ENCODE data around the gene BAIAP2L1. TPM values are rescaled to one million over a fixed set of nuclear protein-coding genes. Genes with fewer than 3 reads are reported as not detected.

The BAIAP2L1 gene
- total RNA-seq, 6 experiments from 2014 or later: 9.1 to 29.5 (median 25.2) TPM

DNA sequence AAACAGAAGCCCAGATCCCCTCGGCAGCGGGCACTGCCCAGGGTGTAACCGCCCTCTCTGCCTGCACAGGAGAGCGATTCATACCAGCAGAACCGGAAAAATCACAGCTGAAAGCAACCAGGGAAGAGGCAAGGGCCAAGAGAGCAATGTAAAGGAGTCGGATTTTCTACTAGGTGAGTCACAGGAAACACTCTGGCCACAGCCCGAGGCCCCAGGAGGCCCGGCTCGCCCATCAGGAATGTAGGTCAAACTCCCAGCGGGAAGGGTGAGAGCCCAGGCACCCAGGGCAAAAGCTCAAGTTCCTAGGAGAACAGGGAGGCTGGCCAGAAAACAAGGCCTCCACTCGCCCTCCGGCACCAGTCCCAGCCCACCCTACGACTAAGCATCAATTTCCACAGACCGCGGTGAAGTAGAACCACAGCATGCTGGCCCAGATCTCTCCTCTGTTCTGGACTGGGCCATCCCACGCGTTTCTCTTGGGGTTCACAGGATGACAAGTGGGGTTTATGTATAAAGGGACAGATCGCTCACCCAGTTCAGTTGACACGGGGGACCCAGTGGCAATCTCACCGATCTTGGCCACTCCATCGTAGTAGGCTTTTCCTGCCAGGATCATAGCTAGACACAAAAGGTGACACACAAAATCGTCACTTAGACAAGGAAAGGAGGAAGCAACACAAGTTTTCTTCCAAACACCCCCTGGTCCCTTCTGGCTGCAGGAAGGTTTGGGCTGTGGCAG, 46.2 kb downstream of the BAIAP2L1 start:
- Histone ChIP-seq H3K4me3 (no peak overlapping the region), H3K9me3 (no peaks in the 10 kb centered on the region), H3K4me1 (peaks cover 0 to 12% (median 0%) of the 10 kb centered on the region in 4 donors), H3K27ac (no peak overlapping the region), H3K36me3 (peaks cover 0 to 3% (median 0%) of the 10 kb centered on the region in 4 donors), H3K27me3 (no peaks in the 10 kb centered on the region)
- intact Hi-C loops (cut with DNase I): no loop called here
- DNase-seq (peak in 1 of 3 donors; percentile 36), ATAC-seq (peak in 3 of 4 donors; percentile 47 to 61 (median 47))
- WGBS (ENCODE audit: insufficient coverage, low coverage, low lambda C conversion rate, missing lambda C conversion rate): 85% methylated on average over 9 of the region's 22 CpGs
- TF ChIP-seq, protein P1, sequence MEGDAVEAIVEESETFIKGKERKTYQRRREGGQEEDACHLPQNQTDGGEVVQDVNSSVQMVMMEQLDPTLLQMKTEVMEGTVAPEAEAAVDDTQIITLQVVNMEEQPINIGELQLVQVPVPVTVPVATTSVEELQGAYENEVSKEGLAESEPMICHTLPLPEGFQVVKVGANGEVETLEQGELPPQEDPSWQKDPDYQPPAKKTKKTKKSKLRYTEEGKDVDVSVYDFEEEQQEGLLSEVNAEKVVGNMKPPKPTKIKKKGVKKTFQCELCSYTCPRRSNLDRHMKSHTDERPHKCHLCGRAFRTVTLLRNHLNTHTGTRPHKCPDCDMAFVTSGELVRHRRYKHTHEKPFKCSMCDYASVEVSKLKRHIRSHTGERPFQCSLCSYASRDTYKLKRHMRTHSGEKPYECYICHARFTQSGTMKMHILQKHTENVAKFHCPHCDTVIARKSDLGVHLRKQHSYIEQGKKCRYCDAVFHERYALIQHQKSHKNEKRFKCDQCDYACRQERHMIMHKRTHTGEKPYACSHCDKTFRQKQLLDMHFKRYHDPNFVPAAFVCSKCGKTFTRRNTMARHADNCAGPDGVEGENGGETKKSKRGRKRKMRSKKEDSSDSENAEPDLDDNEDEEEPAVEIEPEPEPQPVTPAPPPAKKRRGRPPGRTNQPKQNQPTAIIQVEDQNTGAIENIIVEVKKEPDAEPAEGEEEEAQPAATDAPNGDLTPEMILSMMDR (IDR thresholded peaks at IDR 0.05): no peak
- TF ChIP-seq POLR2A (IDR thresholded peaks at IDR 0.05): no peak

GRCh38 chr7:98354052-98354451, 46.8 kb downstream of the BAIAP2L1 start:
- TF ChIP-seq, protein P1 (IDR thresholded peaks at IDR 0.05): no peak
- TF ChIP-seq POLR2A (IDR thresholded peaks at IDR 0.05): no peak
- 87% methylated on average over 7 of the region's 7 CpGs for WGBS (ENCODE audit: insufficient coverage, low coverage, low lambda C conversion rate, missing lambda C conversion rate)
- Histone ChIP-seq H3K4me1 (peaks cover 0 to 12% (median 0%) of the 10 kb centered on the region in 4 donors), H3K27me3 (no peaks in the 10 kb centered on the region), H3K27ac (no peak overlapping the region), H3K36me3 (peaks cover 0 to 3% (median 0%) of the 10 kb centered on the region in 4 donors), H3K4me3 (no peak overlapping the region), H3K9me3 (no peaks in the 10 kb centered on the region)
- no peak for ATAC-seq
- intact Hi-C loops (cut with DNase I): no loop called here
- DNase-seq: no peak

GRCh38 chr7:98352621-98353020, 48.3 kb downstream of the BAIAP2L1 start:
- Histone ChIP-seq H3K27me3 (no peaks in the 10 kb centered on the region), H3K4me1 (peaks cover 0 to 4% (median 0%) of the 10 kb centered on the region in 4 donors), H3K36me3 (peaks cover 0 to 3% (median 0%) of the 10 kb centered on the region in 4 donors), H3K4me3 (no peak overlapping the region), H3K9me3 (no peaks in the 10 kb centered on the region), H3K27ac (no peak overlapping the region)
- intact Hi-C loops (cut with DNase I): no loop called here
- 72% methylated on average over 4 of the region's 4 CpGs for WGBS (ENCODE audit: insufficient coverage, low coverage, low lambda C conversion rate, missing lambda C conversion rate)
- ATAC-seq: no peak
- DNase-seq: no peak
- no peak for TF ChIP-seq POLR2A (IDR thresholded peaks at IDR 0.05)
- TF ChIP-seq, protein P1 (IDR thresholded peaks at IDR 0.05): no peak

DNA sequence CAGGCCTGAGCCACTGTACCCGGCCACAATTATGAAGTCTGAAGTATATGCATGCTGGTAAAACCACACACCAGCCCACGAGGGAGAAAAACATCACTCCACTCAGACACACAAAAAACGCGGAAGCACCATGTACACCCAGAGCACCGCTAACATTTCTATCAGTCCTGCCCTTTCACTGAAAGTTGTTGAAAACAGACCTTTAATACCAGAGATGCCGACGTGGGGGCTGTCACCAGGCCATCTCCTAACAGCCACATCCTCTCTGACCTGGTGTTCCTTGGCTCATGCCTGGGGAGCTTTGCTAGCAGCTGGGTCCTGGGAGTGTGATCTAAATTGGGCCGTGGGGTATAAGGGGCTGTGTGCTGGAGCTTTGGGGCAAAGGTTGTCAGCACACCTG, 49.8 kb downstream of the BAIAP2L1 start:
- peaks cover 0 to 3% (median 0%) of the 10 kb centered on the region in 4 donors for H3K36me3 ChIP-seq
- no peak overlapping the region for H3K27ac ChIP-seq
- ATAC-seq: no peak
- no peaks in the 10 kb centered on the region for H3K4me1 ChIP-seq
- H3K9me3 ChIP-seq: no peaks in the 10 kb centered on the region
- no peak overlapping the region for H3K4me3 ChIP-seq
- TF ChIP-seq POLR2A (IDR thresholded peaks at IDR 0.05): no peak
- TF ChIP-seq, protein P1 (IDR thresholded peaks at IDR 0.05): no peak
- DNase-seq: no peak
- WGBS (ENCODE audit: insufficient coverage, low coverage, low lambda C conversion rate, missing lambda C conversion rate): 90% methylated on average over 7 of the region's 8 CpGs
- intact Hi-C loops (cut with DNase I): no loop called here
- H3K27me3 ChIP-seq: no peaks in the 10 kb centered on the region

All from right lobe of liver (tissue), 6 donors.